ENCODE data around the gene ATP13A4. TPM values are rescaled to one million over a fixed set of nuclear protein-coding genes. Genes with fewer than 3 reads are reported as not detected.

Gene ATP13A4
- total RNA-seq, 1 donor from 2014 or later = 13.0 TPM

GRCh38 chr3:193552923-193553322 is 1.8 kb downstream of the ATP13A4 start:
- Histone ChIP-seq H3K4me1 (no peaks in the 10 kb centered on the region), H3K9me3 (no peaks in the 10 kb centered on the region), H3K4me3 (no peak overlapping the region), H3K27me3 (no peaks in the 10 kb centered on the region), H3K36me3 (no peaks in the 10 kb centered on the region), H3K27ac (no peak overlapping the region)
- no peak for DNase-seq (ENCODE audit: extremely low spot score in 2 of 2)
- TF ChIP-seq POLR2AphosphoS5 (IDR thresholded peaks at IDR 0.05; ENCODE audit: insufficient read depth in 1 of 2, low read depth in 1 of 2) (no peak), POLR2A (IDR thresholded peaks at IDR 0.05) (no peak)
- TF ChIP-seq, protein P1, sequence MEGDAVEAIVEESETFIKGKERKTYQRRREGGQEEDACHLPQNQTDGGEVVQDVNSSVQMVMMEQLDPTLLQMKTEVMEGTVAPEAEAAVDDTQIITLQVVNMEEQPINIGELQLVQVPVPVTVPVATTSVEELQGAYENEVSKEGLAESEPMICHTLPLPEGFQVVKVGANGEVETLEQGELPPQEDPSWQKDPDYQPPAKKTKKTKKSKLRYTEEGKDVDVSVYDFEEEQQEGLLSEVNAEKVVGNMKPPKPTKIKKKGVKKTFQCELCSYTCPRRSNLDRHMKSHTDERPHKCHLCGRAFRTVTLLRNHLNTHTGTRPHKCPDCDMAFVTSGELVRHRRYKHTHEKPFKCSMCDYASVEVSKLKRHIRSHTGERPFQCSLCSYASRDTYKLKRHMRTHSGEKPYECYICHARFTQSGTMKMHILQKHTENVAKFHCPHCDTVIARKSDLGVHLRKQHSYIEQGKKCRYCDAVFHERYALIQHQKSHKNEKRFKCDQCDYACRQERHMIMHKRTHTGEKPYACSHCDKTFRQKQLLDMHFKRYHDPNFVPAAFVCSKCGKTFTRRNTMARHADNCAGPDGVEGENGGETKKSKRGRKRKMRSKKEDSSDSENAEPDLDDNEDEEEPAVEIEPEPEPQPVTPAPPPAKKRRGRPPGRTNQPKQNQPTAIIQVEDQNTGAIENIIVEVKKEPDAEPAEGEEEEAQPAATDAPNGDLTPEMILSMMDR (IDR thresholded peaks at IDR 0.05) = no peak
- intact Hi-C loops (cut with DNase I) = no loop called here

- H3K4me3 ChIP-seq = no peak overlapping the region
- H3K27me3 ChIP-seq = no peaks in the 10 kb centered on the region
- intact Hi-C loops (cut with DNase I) = no loop called here
- H3K9me3 ChIP-seq = no peaks in the 10 kb centered on the region
- H3K36me3 ChIP-seq = no peaks in the 10 kb centered on the region
- H3K27ac ChIP-seq = no peak overlapping the region
- TF ChIP-seq POLR2A (IDR thresholded peaks at IDR 0.05) = no peak
- no peaks in the 10 kb centered on the region for H3K4me1 ChIP-seq
- DNase-seq (ENCODE audit: extremely low spot score in 2 of 2) = no peak
Observed at GRCh38 chr3:193548406-193548805, 6.3 kb downstream of the ATP13A4 start.

GRCh38 chr3:193546129-193546528 is 8.6 kb downstream of the ATP13A4 start:
- Histone ChIP-seq H3K4me3 (no peak overlapping the region), H3K9me3 (no peaks in the 10 kb centered on the region), H3K36me3 (no peaks in the 10 kb centered on the region), H3K27me3 (no peaks in the 10 kb centered on the region), H3K4me1 (no peaks in the 10 kb centered on the region), H3K27ac (no peak overlapping the region)
- DNase-seq (ENCODE audit: extremely low spot score in 2 of 2) = no peak
- TF ChIP-seq POLR2A (IDR thresholded peaks at IDR 0.05) = no peak
- TF ChIP-seq, protein P1 (IDR thresholded peaks at IDR 0.05) = no peak
- no peak for TF ChIP-seq POLR2AphosphoS5 (IDR thresholded peaks at IDR 0.05; ENCODE audit: insufficient read depth in 1 of 2, low read depth in 1 of 2)
- intact Hi-C loops (cut with DNase I) = no loop called here

- Histone ChIP-seq H3K4me3 (no peak overlapping the region), H3K9me3 (no peaks in the 10 kb centered on the region), H3K27ac (no peak overlapping the region), H3K4me1 (no peaks in the 10 kb centered on the region), H3K27me3 (no peaks in the 10 kb centered on the region), H3K36me3 (no peaks in the 10 kb centered on the region)
- TF ChIP-seq POLR2A (IDR thresholded peaks at IDR 0.05) (no peak), POLR2AphosphoS5 (IDR thresholded peaks at IDR 0.05; ENCODE audit: insufficient read depth in 1 of 2, low read depth in 1 of 2) (no peak)
- TF ChIP-seq, protein P1 (IDR thresholded peaks at IDR 0.05) = no peak
- DNase-seq (ENCODE audit: extremely low spot score in 2 of 2) = no peak
- intact Hi-C loops (cut with DNase I) = no loop called here
Observed at GRCh38 chr3:193545304-193545703, 9.4 kb downstream of the ATP13A4 start.

DNA sequence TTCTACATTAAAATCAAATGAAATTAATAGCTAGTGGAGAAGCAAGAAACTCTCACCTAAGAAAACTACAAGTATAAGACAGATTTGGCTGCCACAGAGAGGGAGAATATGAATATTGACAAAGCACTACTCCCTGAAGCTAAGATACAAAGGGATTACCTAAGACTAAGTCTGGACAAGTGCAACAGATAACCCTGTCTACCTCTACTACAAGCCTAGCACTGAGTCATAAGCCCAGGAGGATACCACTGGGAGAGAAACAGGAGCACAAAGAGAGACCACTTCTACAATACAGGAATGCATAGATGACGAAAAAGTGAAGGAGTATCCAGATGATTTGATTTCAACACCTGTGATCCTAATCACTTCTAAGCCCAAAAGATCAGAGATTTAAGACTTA is 10.4 kb downstream of the ATP13A4 start:
- Histone ChIP-seq H3K4me3 (no peak overlapping the region), H3K9me3 (no peaks in the 10 kb centered on the region), H3K4me1 (no peaks in the 10 kb centered on the region), H3K36me3 (no peaks in the 10 kb centered on the region), H3K27ac (no peak overlapping the region), H3K27me3 (no peaks in the 10 kb centered on the region)
- intact Hi-C loops (cut with DNase I) = no loop called here
- no peak for DNase-seq (ENCODE audit: extremely low spot score in 2 of 2)
- TF ChIP-seq, protein P1 (IDR thresholded peaks at IDR 0.05) = no peak
- TF ChIP-seq POLR2AphosphoS5 (IDR thresholded peaks at IDR 0.05; ENCODE audit: insufficient read depth in 1 of 2, low read depth in 1 of 2) (no peak), POLR2A (IDR thresholded peaks at IDR 0.05) (no peak)

Measured in vagina (tissue), 2 donors.